Measurements from ENCODE around the gene CHAF1B.
"Not testable (repeated sequence)": the region's sequence is repeated elsewhere in the genome, so short reads cannot be mapped to it uniquely, and the experiment has no call there.

Gene CHAF1B

DNA sequence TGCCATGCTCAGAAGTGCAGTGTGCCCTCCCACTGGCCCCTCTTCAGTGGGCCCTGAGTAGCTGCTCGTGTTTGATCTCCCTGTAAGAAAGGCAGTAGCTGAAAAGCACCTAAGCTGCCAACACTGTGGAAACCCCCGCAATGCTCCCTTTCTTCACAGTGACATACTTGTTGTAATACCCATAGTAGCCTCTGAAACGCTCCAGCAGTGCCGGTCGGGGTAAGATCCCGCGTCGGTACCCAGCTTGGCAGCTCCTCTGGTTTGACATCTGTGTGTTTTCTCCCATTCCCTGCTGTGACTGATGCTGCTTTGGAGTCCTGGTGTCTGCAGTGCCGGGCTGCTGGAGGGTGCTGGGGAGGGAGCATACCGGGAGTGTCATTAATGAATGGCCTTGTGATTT, 3.6 kb downstream of the CHAF1B start:
- DNase-seq: no peak

DNA sequence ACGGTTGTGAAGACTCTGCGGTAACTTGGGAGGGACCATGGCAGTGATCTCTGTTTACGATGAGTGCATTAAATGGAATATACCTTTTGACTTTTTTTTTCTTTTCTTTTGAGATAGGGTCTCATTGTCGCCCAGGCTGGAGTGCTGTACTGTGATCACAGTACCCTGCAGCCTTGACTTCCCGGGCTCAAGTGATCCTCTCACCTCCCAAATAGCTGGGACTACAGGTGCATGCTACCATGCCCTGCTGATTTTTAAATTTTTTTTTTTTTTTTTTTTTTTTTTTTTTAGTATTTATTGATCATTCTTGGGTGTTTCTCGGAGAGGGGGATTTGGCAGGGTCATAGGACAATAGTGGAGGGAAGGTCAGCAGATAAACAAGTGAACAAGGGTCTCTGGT, 6.5 kb downstream of the CHAF1B start:
- not testable (repeated sequence) for DNase-seq

DNA sequence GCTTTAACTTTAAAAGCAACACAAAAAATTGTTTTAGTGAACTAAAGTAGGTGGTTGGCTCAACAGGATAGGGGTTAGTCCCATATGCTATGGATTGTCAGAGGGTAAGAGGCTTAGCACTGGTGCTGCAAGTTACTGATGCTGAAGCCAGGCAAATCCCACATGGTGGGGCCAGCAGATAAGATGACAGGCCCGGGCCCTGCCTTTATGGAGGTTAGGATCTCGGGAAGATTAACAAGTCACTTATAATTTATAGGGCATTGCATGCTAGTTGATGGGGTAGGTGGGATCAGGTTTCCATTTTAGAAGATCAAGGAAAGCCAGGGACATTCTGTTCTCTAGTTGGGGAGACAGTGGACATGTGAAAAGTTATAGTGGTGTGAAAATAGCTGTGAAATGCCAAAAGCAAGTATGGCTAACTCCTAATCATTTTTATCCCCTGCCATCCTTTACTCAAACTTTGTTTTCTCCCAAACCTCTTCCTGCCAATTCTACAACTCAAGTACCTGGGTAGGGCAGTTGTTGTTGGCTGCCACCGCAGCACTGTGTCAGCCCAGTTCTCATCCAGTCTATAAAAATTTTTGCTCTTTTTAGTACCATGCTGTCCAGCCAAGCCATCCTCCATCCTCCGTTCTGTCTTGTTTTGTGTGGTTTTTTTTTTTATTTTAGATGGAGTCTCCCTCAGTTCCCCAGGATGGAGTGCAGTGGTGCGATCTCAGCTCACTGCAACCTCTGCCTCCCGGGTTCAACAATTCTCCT, 10.3 kb downstream of the CHAF1B start:
- DNase-seq: no peak

DNA sequence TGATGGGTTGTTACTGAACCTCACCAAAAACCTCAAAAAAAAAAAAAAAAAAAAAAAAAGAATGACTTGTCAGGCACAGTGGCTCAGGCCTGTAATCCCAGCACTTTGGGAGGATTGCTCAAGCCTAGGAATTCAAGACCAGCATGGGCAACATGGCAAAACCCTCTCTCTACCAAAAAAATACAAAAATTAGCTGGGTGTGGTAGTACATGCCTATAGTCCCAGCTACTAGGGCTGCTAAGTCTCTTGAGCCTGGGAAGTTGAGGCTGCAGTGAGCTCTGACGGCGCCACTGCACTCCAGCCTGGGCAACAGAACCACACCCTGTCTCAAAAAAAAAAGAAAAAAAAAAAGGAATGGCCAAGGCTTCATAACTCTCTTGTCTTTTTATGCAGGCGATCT, 11.1 kb downstream of the CHAF1B start:
- DNase-seq: no peak

DNA sequence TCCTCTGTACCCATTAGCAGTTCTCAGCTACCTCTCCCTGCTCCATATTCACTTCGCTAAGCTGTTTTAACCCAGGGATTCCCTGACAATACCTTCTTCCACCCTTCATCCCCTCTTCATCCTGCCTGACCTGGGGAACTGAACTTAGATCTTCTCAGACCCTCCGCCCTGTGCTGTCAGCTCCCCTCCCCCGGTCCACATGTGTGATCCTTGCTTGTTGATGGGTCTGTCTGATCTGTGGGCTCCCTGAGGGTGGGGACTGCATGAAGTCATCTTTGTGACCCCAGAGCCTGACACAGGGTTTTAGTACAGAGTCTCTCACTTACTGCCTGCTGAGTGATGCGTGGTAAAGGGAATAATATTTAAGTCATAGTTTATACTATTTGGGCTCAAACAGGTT, 11.8 kb downstream of the CHAF1B start:
- DNase-seq: no peak

DNA sequence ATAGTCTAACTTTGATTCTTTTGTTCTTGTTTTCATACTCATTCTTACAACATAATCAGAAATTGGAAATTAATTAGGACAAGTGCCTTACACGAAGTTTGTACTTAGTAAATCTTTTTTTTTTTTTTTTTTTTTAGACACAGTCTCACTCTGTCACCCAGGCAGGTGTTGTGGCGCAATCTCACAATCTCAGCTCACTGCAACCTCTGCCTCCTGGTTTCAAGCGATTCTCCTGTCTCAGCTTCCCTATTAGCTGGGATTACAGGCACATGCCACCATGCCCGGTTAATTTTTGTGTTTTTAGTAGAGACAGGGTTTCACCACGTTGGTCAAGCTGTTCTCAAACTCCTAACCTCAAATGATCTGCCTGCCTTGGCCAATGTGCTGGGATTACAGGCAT, 12.4 kb downstream of the CHAF1B start:
- no peak for DNase-seq

DNA sequence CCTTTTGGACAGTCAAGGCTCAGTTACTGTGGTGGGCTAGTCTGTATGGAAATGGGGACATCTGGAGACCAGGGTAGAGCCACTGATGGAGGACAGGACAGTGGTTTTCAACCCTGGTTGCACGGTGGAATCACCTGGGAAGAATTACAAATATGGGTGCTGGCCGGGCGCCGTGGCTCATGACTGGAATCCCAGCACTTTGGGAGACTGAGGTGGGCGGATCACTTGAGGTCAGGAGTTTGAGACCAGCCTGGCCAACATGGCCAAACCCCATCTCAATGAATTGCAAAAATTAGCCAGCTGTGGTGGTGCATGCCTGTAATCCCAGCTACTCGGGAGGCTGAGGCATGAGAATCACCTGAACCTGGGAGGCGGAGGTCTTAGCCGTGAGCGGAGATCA, 14.5 kb downstream of the CHAF1B start:
- DNase-seq: not testable (repeated sequence)

DNA sequence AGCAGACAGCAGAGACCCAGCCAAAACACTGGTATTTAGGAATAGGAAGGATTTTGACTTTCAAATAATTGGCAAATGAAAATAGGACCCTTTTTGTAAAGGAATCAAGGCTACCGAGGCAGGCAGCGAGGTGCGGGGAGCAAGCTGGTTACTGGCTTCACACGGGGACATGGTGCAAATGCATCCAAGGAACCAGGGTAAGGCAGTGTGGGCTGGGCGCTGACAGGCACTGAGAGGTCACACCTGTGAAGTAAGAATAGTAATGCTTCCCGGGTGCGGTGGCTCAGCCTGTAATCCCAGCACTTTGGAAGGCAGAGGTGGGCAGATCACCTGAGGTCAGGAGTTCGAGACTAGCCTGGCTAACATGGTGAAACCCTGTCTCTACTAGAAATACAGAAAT, 15.5 kb downstream of the CHAF1B start:
- DNase-seq: no peak

DNA sequence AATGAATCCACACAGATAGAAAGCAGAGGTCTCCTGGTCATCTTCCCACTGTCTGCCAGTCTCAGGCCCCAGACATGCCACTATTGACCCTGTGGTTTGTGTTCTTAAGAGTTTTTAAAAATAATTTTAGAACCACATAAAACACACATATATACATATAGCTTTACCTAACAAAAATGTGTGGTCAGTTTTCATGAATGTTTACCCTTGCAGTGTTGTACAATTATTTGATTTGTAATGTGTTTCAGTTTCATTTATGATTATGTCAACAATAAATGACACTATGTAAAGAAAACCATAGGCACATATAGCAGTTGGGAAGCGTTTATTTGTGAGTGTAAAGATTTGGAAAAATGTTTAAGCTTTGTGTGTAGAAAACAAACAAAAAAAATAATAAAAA, 17.1 kb downstream of the CHAF1B start:
- no peak for DNase-seq

DNA sequence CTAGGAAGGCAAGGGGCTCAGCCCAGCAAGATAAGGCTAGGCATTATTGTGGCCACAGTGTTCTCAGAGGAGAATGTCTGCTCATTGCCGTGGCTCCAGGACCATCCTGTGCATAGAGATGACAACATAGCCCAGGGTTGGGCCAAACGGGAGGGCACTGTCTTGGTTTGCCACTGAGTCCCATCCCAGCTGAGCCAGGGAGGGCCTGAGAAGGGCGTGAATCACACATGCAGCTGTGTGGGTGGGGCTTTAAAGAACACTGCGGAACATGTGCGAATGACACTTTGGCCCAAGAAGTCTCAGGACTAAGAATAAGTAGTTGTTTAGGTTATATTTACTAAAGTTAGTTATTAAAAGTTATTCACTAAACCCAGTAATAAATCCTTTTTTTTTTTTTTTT, 18.5 kb downstream of the CHAF1B start:
- no peak for DNase-seq

DNA sequence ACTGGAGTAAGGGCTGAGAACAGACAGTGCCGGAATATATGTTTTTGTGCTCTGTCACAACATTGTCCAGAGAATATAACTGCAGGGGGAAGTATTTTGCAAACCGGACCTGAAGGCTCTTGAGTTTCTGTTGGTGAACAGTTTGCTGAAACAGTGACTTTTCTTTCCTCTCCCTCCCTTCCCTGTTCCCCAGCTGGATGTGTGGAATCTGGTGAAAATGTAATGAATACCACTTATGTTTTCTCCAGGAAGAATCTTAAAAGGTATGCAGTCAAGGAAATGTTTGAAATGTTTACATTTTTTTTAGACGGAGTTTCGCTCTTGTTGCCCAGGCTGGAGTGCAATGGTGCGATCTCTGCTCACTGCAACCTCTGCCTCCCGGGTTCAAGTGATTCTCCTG, 23.4 kb downstream of the CHAF1B start:
- no peak for DNase-seq

DNA sequence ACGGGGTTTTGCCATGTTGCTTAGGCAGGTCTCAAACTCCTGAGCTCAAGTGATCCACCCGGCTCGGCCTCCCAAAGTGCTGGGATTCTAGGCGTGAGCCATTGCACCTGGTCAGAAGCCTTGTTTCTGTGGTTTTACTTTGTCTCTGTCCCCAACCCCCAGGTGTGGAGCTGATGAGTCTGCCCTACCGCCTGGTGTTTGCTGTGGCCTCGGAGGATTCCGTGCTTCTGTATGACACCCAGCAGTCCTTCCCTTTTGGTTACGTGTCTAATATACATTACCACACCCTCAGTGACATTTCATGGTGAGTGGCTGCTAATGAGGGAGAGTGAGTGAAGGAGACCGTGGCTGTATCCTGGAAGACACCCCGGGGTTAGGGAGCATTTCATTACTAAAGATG, 26.1 kb downstream of the CHAF1B start:
- no peak for DNase-seq

DNA sequence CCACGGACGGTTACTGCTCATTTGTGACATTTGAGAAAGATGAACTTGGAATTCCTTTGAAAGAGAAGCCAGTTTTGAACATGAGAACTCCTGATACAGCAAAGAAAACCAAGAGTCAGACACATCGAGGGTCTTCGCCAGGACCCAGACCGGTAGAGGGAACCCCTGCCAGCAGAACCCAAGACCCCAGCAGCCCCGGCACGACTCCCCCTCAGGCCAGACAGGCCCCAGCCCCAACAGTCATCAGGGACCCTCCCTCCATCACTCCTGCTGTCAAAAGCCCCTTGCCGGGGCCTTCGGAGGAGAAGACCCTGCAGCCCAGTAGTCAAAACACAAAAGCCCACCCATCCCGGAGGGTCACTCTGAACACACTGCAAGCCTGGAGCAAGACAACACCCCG, 27.7 kb downstream of the CHAF1B start:
- DNase-seq: no peak

DNA sequence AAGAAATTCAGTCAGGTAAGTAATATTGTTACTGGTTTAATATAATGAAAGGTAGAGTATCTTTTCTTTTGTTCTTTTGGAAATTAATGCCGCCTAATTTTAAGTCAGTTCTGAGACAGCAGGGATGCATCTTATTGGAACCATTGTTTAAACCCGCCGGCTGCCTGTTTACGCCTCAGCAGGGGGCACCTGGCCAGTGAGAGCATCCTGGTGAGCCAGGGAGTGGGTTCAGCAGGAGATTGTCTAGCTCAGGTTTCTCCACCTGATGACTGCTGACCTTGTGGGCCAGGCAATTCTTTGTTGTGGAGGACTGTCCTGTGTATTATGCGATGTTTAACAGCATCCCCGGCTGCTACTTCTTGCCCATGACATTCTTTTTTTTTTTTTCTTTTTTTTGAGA, 30.2 kb downstream of the CHAF1B start:
- DNase-seq: no peak

DNA sequence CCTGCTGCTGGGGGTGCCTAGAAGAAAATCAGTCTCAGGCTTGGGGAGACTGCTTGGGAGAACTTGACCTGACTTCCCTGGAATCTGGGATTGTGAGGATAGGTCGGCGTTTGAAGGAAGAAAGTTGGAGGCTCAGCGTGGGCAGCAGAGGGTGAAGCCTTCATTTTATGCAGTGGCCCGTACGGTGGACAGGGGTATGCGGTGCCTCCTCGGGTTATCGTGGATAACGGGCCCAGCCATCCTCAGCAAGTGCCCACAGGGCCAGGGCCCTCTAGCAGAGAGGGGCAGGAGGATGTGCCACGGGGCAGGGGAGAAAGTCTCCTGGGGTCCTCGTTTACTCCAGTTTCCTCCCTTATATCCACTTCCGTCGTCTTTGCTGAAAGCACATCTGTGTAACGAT, 34.0 kb downstream of the CHAF1B start:
- DNase-seq: no peak

DNA sequence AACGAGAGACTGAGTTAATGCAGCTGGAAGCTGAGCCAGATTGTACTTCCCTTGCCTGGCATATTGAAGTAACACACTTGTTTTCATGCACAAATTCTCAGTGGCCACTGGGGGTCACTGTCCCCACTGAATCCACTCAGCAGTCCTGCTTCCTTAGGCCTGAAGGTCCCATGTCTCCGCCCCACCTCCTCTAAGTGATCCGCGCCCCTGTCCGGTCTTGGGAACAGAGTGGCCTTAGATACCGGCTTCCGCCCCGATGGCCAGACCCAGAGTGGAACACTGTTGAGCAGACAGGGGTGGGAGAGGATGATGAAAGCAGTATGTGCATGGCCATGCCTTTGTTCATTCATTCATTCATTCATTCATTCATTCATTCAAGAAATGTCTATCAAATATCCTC, 34.8 kb downstream of the CHAF1B start:
- DNase-seq: peak; percentile 38

DNA sequence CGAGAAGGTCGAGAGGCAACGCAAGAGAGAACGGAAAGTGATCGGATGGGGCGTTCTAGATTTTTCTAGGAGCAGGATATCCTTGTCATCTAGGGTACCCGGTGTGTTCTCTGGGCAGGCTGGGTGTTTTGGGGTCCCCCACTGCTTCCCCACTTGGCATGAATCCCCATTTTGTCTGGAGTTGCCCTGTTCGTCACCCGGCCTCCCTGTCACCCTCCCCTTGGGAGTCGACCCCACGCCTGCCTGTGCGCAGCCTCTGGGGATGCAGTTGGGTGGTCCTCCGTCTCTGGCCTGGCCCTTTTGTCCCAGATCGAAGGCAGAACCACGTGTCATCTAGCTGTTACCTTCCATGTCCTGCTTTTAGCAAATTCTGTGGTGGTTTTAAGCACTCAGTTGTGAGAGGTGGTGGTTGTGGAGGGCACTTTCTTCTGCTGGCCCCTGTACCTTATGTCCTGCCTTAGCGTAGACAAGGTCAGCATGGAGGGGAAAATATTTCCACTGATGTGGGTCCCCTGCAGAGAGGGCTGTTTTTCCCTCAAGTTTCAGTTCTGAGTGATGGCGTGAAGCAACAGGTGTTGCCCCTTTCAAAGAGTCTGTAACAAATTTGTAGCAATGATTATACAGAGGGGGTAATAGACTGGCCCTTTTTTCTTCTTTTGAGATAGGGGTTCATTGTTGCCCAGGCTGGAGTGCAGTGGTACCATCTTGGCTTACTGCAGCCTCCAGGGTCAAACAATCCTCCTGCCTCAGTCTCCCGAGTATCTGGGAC, 35.6 kb downstream of the CHAF1B start:
- DNase-seq: no peak

DNA sequence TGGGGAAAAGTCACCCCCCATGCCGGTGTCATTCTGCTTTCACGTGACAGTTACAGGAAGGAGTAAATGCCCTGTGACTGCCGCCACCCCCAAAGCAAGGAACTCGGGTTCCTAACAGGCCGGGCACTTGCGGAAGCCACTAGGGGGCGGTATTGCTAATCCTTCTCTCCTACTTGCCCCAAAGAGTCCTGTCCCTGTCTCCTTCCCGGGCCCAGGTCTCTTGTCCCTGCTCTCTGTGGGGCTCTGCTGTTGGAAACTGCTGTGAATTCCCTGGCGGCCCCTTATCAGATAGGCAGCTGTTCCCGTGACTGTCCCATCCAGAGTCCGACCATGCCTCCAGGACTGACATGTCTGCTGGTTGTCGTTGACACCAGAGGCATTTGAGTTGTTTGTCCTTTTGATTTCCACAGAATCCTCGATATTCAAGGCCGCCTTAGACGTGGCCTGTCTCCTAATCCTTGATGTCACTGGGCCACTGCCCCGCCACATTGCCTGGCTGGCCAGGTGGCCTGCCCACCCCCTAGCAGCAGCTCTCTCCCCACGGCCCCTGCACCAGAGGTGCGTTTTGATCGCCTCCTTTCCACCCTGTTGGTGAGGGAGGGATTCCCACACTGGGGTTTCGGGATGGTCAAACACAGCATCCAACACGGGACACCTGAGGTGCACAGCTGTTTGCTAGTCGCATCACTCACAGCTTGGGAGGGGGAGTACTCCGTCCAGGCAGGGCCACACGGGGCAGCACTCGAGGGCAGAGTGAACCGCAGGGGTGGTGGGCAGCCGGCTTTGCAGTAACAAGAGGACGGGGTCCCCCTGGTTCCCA, 37.3 kb downstream of the CHAF1B start:
- no peak for DNase-seq

DNA sequence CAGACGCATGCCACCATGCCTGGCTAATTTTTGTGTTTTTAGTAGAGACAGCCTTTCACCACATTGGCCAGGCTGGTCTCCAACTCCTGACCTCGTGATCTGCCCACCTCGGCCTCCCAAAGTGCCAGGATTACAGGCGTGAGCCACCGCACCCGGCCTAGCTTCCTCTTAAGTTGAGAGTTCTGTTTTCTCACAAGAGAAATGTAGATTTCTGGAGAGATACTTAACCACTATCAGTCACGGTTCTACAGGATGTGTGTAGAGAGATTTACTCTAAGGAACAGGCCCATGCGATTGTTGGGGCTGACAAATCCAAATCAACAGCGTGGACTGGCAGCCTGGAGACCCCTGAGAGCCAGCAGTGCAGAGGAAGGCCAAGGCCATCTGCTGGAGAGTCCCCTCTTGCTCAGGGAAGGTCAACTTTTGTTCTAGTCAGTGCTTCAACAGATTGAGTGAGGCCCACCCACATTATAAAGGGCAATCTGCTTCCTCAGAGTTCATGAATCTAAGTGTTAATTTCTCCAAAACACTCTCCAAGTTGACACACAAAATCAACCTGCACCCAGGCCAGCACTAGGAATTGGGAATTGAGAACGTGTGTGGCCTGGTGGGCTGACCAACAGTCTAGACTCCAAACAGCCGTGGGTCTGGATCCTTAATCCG, 38.7 kb downstream of the CHAF1B start:
- DNase-seq: no peak

DNA sequence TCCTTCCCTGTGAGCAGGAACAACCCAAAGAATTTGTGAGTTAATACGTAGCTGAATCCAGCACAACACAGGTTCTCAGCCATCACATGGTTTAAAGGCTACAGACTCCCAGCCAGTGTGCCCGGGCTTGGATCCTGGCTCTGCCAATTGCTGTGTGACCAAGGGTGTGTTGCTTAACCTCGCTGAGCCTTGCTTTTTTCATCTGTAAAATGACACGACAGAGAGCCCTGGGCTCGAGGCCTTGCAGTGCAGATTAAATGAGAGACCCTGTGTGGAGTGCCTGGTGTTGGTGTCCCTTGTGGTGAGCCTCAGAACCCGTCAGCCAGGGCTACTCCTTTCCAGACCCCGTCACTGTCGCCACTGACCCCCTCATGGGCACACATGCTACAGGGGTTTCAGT, 39.4 kb downstream of the CHAF1B start:
- no peak for DNase-seq

DNA sequence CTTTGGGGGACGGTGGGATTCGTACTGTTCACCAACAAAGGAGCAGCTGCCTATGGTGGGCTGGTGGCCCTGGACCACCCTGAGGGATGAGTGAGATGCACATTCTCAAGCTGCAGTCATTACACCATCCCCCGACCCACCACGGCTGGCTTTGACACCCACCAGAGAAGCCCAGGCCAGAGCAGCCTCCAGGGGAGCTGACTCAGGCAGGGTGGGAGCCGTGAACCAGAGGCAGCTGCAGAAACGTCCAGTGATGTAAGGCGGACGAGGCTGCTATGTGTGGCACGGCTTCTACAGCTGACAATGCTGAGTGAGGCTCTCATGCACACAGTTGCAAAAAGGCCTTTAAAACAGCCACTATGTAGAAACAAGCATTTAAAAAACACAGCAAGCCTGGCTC, 40.1 kb downstream of the CHAF1B start:
- no peak for DNase-seq

DNA sequence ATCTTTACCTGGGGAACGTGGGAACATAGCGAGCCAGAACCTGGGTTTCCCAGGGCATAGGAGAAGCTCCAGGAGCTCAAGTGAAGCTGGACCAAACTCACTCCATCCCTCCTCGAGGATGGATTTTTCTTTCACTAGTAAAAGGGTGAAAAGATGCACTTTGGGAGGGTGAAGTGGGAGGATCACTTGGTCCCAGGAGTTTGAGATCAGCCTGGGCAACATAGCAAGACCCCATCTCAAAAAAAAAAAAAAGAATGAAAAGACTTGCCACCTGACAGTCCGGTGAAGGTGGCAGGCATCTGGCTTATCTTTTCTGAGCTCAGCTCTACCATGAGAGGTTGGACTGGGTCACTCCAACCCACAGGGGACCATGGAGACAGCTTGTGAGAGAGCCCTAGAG, 42.3 kb downstream of the CHAF1B start:
- no peak for DNase-seq

DNA sequence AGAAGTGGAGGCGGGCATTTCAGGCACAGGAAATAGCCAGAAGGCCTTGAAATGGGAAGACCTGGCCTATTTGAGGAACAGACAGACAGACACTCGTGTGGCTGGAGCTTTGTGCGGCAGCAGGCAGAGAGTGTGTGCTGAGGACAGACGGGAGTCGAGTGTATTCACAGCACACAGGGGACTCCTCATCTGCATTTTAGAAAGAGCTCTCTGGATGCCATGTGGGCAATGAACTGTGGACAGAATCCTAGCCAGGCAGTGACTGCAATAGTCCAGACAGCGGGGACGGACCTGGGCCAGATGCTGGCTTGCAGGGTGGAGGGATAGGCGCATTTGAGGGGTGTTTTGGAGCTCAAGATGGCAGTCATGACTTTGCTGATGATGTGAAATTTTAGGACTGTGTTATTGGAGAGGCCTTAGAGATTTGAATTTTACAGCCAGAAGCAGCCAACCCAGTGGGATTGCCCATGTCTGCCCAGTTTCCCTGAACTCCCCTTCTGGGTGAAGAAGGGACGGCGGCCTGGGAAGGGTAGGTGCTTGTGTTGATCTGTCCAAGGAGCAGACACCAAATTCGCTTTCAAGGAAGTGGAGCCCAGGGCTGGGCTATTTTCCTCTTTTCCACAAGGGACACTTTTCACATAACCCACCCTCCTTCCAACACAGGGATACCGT, 43.7 kb downstream of the CHAF1B start:
- DNase-seq: no peak
